Lower leg skin (tissue), 3 donors: ENCODE measurements around the gene CTAGE9.

Experiments used
- POLR2A ChIP-seq, 2 donors: fragments of 450-650 bp; IDR thresholded peaks; one replicate each; pipeline ENCODE4 v1.6.1; 2016 to 2017; ENCODE audit warnings: antibody characterized with exemption in 2 of 2, mild to moderate bottlenecking in 1 of 2, moderate library complexity in 1 of 2
- TF ChIP-seq, protein P1 (sequence below), 3 donors: fragments of 450-650 bp; IDR thresholded peaks; one replicate each; pipeline ENCODE4 v1.5.1; 2016; ENCODE audit warnings: antibody characterized with exemption in 3 of 3, mild to moderate bottlenecking in 3 of 3, moderate library complexity in 2 of 3

- TF ChIP-seq, protein P1, sequence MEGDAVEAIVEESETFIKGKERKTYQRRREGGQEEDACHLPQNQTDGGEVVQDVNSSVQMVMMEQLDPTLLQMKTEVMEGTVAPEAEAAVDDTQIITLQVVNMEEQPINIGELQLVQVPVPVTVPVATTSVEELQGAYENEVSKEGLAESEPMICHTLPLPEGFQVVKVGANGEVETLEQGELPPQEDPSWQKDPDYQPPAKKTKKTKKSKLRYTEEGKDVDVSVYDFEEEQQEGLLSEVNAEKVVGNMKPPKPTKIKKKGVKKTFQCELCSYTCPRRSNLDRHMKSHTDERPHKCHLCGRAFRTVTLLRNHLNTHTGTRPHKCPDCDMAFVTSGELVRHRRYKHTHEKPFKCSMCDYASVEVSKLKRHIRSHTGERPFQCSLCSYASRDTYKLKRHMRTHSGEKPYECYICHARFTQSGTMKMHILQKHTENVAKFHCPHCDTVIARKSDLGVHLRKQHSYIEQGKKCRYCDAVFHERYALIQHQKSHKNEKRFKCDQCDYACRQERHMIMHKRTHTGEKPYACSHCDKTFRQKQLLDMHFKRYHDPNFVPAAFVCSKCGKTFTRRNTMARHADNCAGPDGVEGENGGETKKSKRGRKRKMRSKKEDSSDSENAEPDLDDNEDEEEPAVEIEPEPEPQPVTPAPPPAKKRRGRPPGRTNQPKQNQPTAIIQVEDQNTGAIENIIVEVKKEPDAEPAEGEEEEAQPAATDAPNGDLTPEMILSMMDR (IDR thresholded peaks at IDR 0.05): no peak
- no peak for TF ChIP-seq POLR2A (IDR thresholded peaks at IDR 0.05)
Measured at GRCh38 chr6:131673184-131673583, 37.6 kb downstream of the CTAGE9 start.
